K562 treated with DMSO at 1 percent for 48 hours (cell line): ENCODE data around the gene GNA12. TPM values are rescaled to one million over a fixed set of nuclear protein-coding genes. Genes with fewer than 3 reads are reported as not detected.

ENCODE experiments used
- total RNA-seq: library from RNA; unstranded; fragments of 300-600 nt; gene quantifications from 2 replicates; pipeline ENCODE4 v1.2.3, GENCODE V29; 2022; ENCODE audit warnings: low replicate concordance; ENCODE audit errors: extremely low read depth

Gene GNA12, protein sequence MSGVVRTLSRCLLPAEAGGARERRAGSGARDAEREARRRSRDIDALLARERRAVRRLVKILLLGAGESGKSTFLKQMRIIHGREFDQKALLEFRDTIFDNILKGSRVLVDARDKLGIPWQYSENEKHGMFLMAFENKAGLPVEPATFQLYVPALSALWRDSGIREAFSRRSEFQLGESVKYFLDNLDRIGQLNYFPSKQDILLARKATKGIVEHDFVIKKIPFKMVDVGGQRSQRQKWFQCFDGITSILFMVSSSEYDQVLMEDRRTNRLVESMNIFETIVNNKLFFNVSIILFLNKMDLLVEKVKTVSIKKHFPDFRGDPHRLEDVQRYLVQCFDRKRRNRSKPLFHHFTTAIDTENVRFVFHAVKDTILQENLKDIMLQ
- total RNA-seq = 82.0 TPM in 1 of 2 replicates, not detected in the other

DNA sequence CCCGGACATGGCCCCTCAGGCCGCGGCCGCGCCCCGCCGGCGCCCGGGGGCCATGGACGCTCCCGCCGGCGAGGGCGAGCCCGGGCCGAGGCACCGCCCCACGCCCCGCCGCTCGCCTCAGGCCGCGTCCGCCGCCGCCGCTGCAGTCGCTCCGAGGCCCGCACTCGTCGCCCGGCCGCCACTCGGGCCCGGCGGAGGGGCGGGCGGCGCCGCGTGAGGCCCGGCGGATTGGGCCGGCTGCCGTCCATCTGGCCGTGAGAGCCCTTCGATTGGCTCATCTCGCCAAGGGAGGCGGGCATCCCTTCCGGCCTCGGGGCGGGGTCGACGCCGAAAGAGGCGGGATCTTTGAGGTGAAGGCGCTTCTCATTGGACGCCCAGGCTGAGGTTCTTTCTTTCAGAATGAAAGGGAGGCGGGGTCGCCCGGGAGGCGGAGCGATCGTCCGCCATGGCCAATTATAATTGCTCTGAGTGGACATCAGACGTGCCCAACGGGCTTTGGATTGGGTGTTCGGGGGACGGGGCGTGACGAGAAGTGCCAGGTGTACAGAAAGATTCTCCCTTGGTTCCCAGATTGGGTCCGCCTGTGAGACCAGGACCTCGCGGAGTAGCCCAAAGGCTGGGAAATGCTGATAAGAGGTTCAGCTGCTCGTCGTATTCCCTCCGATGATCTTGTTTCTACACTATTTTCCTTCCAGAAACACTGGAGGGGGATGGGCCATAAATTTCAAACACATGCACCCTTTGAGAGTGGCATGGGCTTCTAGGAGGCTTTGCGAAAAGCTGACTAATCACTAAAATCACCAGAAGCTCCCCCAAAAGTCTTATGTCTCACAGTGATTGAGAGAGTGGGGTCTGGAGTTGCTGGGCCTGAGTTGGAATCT is at the start of gene GNA12:
Gene GNA12, minus strand, starts transcription at position 156 of the 881 bp plus-strand sequence. Its CDS starts 147 bp downstream, at position 9.

DNA sequence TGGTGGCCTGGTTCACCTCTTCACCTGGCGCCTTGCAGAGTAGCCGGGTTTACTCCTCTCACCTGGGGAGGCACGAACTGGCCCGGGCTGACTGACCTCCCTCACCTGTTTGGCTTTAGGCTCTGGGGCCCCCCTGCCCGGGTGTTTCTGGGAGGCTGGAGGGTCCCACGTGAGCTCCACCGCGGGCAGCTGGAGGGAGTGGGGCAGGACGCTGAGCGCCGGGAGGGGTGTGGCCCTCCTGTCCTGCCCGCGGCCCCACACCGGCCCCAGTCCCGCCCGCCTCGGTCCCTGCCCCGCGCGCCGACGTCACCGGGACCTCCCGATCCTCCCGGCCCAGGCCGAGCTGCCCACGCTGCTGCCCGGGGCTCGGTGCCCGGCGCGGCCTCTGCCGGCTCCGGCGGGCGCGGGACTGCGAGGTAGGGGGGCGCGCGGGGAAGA is 156.2 kb downstream of the GNA12 start, which contains the start of gene AMZ1:
Gene AMZ1, plus strand, starts transcription at position 322 of the 438 bp plus-strand sequence. CDS start 12,250 bp downstream, outside the sequence.

Other genes with a start within 250 kb of the GNA12 start
- not detected in 2 replicates for gene TTYH3, start 212.3 kb downstream of the GNA12 start, total RNA-seq
- not detected in 2 replicates for gene AMZ1, start 156.1 kb downstream of the GNA12 start, total RNA-seq
- gene CARD11, start 199.6 kb upstream of the GNA12 start, total RNA-seq = not detected in 2 replicates